Uterus (tissue), 4 donors: ENCODE measurements around the gene GOLGA6L7. TPM values are rescaled to one million over a fixed set of nuclear protein-coding genes. Genes with fewer than 3 reads are reported as not detected.

ENCODE experiments used
- DNase-seq, 2 donors: peaks; one replicate each; pipeline ENCODE4 v3.0.0-alpha.2; 2019 to 2020
- H3K27ac ChIP-seq, 2 donors: fragments of 200-600 bp; sonication (generic); 1 replicate in 1 of 2; 2 replicates in 1 of 2; pipeline ENCODE4 v1.5.1; 2016 to 2018
- H3K27me3 ChIP-seq, 2 donors: fragments of 200-600 bp; sonication (generic); one replicate each; pipeline ENCODE4 v1.5.1; 2018 to 2019; ENCODE audit warnings: control low read depth in 1 of 2
- H3K36me3 ChIP-seq, 2 donors: fragments of 200-600 bp; sonication (generic); one replicate each; pipeline ENCODE4 v1.5.1; 2019; ENCODE audit warnings: control low read depth in 1 of 2
- H3K4me1 ChIP-seq, 2 donors: fragments of 200-600 bp; sonication (generic); one replicate each; pipeline ENCODE4 v1.5.1; 2018 to 2019; ENCODE audit warnings: control low read depth in 1 of 2
- H3K4me3 ChIP-seq, 2 donors: fragments of 200-600 bp; sonication (generic); 1 replicate in 1 of 2; 2 replicates in 1 of 2; pipeline ENCODE4 v1.5.1; 2018 to 2019; ENCODE audit warnings: mild to moderate bottlenecking in 1 of 2
- H3K9me3 ChIP-seq, 2 donors: fragments of 200-600 bp; sonication (generic); one replicate each; pipeline ENCODE4 v1.5.1; 2019; ENCODE audit warnings: control low read depth in 1 of 2
- CTCF ChIP-seq, 4 experiments: fragments of 200-600 bp in 2 of 4; fragments of 450-650 bp in 2 of 4; sonication (generic) in 2 of 4; IDR thresholded peaks; one replicate each; pipeline ENCODE4 v1.5.1; 2016 to 2019; ENCODE audit warnings: antibody characterized with exemption in 4 of 4, mild to moderate bottlenecking in 2 of 4, moderate library complexity in 1 of 4
- POLR2A ChIP-seq, 2 donors: fragments of 450-650 bp; IDR thresholded peaks; one replicate each; pipeline ENCODE4 v1.6.1; 2016; ENCODE audit warnings: antibody characterized with exemption in 2 of 2, mild to moderate bottlenecking in 1 of 2, moderate library complexity in 1 of 2
- intact Hi-C: fragments of 100-400 bp; cut with DNase I; formaldehyde crosslinking; loops from one replicate; pipeline ENCODE4 v1.15.1; 2023; ENCODE audit warnings: low total_unique reads
- total RNA-seq, 4 donors: library from RNA; depleted of rRNA in 3 of 4; stranded (reverse); fragments of >200 nt in 3 of 4; gene quantifications; one replicate each; pipeline versions ENCODE4 v1.1.0 to v1.2.4, GENCODE V29; 2014 to 2023
- donor health status: DM: yes; HTN: yes; CAD: no.

Gene GOLGA6L7
- total RNA-seq, 4 donors from 2014 or later: not detected

GRCh38 chr15:28876131-28876844 is 27.8 kb upstream of the GOLGA6L7 start:
- H3K9me3 ChIP-seq: no peaks in the 10 kb centered on the region
- no peaks in the 10 kb centered on the region for H3K36me3 ChIP-seq
- intact Hi-C loops: no loop called here
- no peaks in the 10 kb centered on the region for H3K27me3 ChIP-seq
- H3K4me1 ChIP-seq: no peaks in the 10 kb centered on the region
- no peak for DNase-seq
- H3K27ac ChIP-seq: no peak overlapping the region
- no peak for TF ChIP-seq POLR2A (IDR thresholded peaks at IDR 0.05)
- TF ChIP-seq CTCF (IDR thresholded peaks at IDR 0.05): no peak
- no peak overlapping the region for H3K4me3 ChIP-seq

GRCh38 chr15:28875461-28876000 is 27.1 kb upstream of the GOLGA6L7 start:
- no peak overlapping the region for H3K27ac ChIP-seq
- H3K27me3 ChIP-seq: no peaks in the 10 kb centered on the region
- no peaks in the 10 kb centered on the region for H3K4me1 ChIP-seq
- no peak for TF ChIP-seq CTCF (IDR thresholded peaks at IDR 0.05)
- TF ChIP-seq POLR2A (IDR thresholded peaks at IDR 0.05): no peak
- H3K36me3 ChIP-seq: no peaks in the 10 kb centered on the region
- no peak for DNase-seq
- no peaks in the 10 kb centered on the region for H3K9me3 ChIP-seq
- H3K4me3 ChIP-seq: no peak overlapping the region
- intact Hi-C loops: no loop called here

- TF ChIP-seq CTCF (IDR thresholded peaks at IDR 0.05) (no peak), POLR2A (IDR thresholded peaks at IDR 0.05) (no peak)
- DNase-seq: no peak
- Histone ChIP-seq H3K36me3 (no peaks in the 10 kb centered on the region), H3K27me3 (no peaks in the 10 kb centered on the region), H3K4me3 (no peak overlapping the region), H3K27ac (no peak overlapping the region), H3K9me3 (no peaks in the 10 kb centered on the region), H3K4me1 (no peaks in the 10 kb centered on the region)
- intact Hi-C loops: no loop called here
Measured at GRCh38 chr15:28873585-28874190, 25.2 kb upstream of the GOLGA6L7 start.

GRCh38 chr15:28873006-28873405 is 24.6 kb upstream of the GOLGA6L7 start:
- Histone ChIP-seq H3K27me3 (no peaks in the 10 kb centered on the region), H3K9me3 (no peaks in the 10 kb centered on the region), H3K4me3 (no peak overlapping the region), H3K4me1 (no peaks in the 10 kb centered on the region), H3K27ac (no peak overlapping the region), H3K36me3 (no peaks in the 10 kb centered on the region)
- no peak for TF ChIP-seq CTCF (IDR thresholded peaks at IDR 0.05)
- TF ChIP-seq POLR2A (IDR thresholded peaks at IDR 0.05): no peak
- DNase-seq: no peak
- intact Hi-C loops: no loop called here

GRCh38 chr15:28871168-28871567 is 22.7 kb upstream of the GOLGA6L7 start:
- H3K36me3 ChIP-seq: no peaks in the 10 kb centered on the region
- H3K27me3 ChIP-seq: no peaks in the 10 kb centered on the region
- TF ChIP-seq POLR2A (IDR thresholded peaks at IDR 0.05): no peak
- TF ChIP-seq CTCF (IDR thresholded peaks at IDR 0.05): no peak
- no peak overlapping the region for H3K4me3 ChIP-seq
- H3K27ac ChIP-seq: no peak overlapping the region
- no peaks in the 10 kb centered on the region for H3K4me1 ChIP-seq
- DNase-seq: no peak
- intact Hi-C loops: no loop called here
- H3K9me3 ChIP-seq: no peaks in the 10 kb centered on the region
